HG02981 (cell line): ENCODE measurements around the gene MTHFD1.

Source experiments
- ATAC-seq: cut with Tn5 transposase; IDR thresholded peaks from one replicate; pipeline ENCODE4 v1.9.1; 2021; ENCODE audit warnings: mild to moderate bottlenecking, moderate library complexity; ENCODE audit not compliant: unreplicated experiment

Gene MTHFD1

DNA sequence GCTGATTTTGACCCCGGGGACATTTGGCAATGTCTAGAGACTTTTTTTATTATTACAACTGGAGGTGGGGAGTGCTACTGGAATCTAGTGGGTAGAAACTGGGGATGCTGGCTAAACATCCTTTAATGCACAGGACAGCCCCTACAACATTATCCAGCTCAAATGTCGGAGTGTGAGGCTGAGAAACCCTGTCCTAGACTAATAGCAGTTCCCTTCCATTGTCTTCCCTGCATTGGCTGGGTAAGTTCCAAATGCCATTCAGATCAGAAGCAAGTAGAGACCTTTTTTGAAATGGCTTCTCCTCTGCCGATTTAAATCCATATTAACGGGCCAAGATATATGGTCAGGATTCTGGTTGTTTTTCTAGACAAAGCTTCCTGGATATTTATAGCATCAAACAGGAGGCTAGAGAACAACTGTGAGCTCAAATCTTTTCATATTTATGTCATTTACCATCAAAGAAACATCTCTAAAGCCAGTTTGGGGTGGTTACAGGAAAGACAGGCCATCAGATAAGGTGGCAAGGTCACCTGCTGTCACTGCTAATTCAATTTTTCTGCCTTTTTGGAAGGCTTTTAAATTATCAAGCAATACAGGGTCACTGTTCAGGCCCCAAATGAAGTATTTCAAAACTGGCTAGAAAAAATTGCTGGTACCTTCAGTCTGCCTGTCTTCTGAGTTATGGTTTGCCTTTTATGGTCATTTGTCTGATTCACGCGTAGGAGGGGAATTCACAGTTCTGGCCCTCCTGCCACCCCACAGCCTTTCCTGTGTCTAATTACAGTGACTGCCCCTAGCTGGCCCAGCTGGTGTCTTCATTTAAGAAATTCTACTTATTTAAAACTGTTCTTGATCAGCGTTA is 57.1 kb downstream of the MTHFD1 start:
- peak; percentile 98 for ATAC-seq

- no peak for ATAC-seq
These were observed 59.9 kb downstream of the MTHFD1 start for GRCh38 chr14:64447876-64448670.

GRCh38 chr14:64450255-64450654 is 62.1 kb downstream of the MTHFD1 start:
- ATAC-seq, result no peak

DNA sequence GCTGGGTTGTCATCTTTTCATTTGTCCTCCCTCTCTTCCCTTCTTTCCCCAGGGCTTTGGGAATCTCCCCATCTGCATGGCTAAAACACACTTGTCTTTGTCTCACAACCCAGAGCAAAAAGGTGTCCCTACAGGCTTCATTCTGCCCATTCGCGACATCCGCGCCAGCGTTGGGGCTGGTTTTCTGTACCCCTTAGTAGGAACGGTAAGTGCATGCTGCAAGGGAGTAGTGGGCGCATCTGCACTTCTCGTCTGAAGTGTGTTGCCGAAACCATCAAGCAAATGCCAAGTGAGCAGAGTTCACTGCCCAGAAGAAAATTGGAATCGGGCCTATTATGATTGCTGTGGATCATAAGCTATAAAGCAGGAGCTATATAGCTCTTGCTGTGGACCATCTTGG is 66.5 kb downstream of the MTHFD1 start:
- ATAC-seq, result no peak

DNA sequence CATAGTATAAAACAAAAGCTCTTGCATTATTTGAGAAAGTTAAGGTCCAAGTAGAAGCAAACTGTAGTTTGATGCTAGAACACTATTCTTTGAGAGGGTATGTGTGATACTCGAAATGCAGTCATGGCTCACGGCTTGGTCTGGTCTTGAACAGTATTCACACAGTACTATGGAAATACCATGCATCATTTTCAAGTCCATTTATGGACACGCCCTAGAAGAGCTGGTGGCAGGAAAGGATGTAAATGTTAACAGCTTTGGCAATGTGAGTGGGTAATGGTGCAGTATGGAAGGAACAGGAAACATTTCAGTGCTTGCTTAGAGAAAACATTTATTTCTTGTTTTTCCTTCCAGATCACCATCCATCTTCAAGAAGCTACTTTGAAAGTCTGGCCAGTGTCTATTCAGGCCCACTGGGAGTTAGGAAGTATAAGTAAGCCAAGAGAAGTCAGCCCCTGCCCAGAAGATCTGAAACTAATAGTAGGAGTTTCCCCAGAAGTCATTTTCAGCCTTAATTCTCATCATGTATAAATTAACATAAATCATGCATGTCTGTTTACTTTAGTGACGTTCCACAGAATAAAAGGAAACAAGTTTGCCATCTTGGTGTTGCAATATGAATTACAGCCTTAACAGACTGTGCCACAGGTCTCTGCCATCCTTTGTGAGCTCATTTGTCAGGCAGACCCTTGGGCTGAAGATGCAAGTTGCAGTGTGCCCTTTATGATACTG is 71.4 kb downstream of the MTHFD1 start:
- no peak for ATAC-seq

GRCh38 chr14:64461221-64461620 is 73.1 kb downstream of the MTHFD1 start:
- ATAC-seq, result no peak

DNA sequence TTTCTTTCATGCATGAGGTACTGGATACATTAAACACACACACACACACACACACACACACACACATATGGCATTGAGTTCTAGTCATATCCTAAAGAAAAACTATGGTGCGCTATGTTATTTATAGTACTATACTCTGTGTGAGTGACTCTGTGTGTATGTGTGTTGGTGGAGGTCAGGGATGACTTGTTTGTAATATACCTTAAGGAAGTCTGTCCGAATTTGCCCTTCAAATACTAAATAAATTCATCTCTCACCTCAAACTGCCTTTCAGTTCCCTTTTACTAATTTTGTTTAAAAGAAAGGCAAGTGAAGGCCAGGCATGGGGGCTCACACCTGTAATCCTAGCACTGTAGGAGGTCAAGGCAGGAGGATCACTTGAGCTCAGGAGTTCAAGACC is 75.0 kb downstream of the MTHFD1 start:
- no peak for ATAC-seq

- no peak for ATAC-seq
These were observed 75.7 kb downstream of the MTHFD1 start for GRCh38 chr14:64463873-64464272.

- ATAC-seq, result no peak
These were observed 76.5 kb downstream of the MTHFD1 start for GRCh38 chr14:64464651-64465050.

GRCh38 chr14:64465191-64465822 is 77.2 kb downstream of the MTHFD1 start, which contains the start of gene AKAP5:
TSS of gene AKAP5 (plus strand) at chr14:64465499. CDS start at chr14:64468395, 2,896 bp downstream.
- ATAC-seq, result peak; percentile 64

DNA sequence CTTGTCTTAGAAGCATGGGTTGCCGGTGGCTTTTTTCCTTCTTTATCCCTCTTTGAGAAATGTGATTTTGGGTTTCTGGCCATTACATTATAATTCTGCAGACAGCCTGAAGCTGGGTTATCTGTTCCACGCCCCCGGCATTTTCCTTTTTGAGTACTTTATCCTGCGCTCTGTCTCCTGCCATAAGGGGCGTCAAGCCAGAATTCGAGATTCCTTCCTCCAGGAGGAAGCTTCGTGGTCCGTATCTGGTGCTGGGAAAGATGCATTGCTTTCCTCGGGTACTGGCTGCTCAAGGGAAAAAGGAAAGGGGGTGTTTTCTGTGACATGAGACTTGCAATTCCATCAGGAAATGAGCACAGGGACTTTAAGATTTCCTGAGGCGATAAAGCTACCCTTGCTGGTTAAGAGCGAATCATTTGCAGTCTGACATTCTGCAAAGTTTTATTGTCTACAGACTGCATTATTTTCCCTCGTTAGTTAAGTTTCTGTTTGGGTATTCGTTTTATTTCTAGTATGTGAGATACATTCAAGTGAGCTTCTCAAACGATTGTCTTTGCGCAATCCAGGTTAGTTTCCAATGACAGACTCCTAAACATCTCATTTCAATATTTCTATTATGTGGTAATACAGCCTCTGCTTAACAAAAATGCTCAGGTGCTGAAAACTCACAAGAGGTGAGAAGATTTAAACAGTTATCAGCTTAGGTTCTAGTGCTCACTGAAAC is 77.8 kb downstream of the MTHFD1 start:
- ATAC-seq, result peak; percentile 10

DNA sequence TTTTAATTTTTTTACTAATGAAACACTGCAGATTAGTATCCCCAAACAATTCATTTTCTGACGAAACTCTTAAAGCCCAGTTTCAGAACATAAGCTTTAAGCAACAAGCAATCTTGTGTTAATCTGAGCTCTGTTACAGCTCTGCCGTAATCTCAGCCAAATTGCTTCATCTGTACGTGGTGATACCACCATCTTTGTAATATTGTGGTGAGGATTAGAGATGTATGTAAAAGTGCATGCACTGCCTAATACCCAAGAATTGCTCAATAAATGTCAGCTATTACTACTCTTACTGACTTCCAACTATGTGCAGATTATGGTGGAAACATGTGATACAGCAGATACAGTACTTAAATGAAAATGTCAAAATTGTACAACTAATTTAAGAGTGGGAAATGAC is 78.9 kb downstream of the MTHFD1 start:
- no peak for ATAC-seq

GRCh38 chr14:64467566-64467965 is 79.4 kb downstream of the MTHFD1 start:
- no peak for ATAC-seq

DNA sequence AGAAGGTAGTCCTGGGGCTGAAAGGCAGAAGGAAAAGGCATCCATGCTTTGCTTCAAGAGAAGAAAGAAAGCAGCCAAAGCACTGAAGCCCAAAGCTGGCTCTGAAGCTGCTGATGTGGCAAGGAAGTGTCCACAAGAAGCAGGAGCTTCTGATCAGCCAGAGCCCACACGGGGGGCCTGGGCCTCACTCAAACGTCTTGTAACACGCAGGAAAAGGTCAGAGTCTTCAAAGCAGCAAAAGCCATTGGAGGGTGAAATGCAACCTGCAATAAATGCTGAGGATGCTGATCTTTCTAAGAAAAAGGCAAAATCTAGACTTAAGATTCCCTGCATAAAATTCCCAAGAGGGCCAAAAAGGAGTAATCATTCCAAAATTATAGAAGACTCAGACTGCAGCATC is 80.3 kb downstream of the MTHFD1 start:
- no peak for ATAC-seq

- ATAC-seq, result no peak
These were observed 85.9 kb downstream of the MTHFD1 start for GRCh38 chr14:64474041-64474440.

- ATAC-seq, result no peak
These were observed 86.5 kb downstream of the MTHFD1 start for GRCh38 chr14:64474698-64475097.

GRCh38 chr14:64475585-64476273 is 87.6 kb downstream of the MTHFD1 start:
- ATAC-seq, result no peak

- ATAC-seq, result no peak
These were observed 88.3 kb downstream of the MTHFD1 start for GRCh38 chr14:64476438-64476837.

- no peak for ATAC-seq
These were observed 90.6 kb downstream of the MTHFD1 start for GRCh38 chr14:64478634-64479250.
